GM12878 (cell line): ENCODE measurements around the gene MMP19. TPM values are rescaled to one million over a fixed set of nuclear protein-coding genes. Genes with fewer than 3 reads are reported as not detected.
A peak's percentile ranks its signal among the peaks of the same experiment; 100 is the strongest.

Source experiments
- ATAC-seq: fragments of 200-7000 bp; cut with Tn5 transposase; 3 replicates; pipeline ENCODE4 v1.9.1; 2020; ENCODE audit warnings: mild to moderate bottlenecking, moderate library complexity
- BruUV-seq: library from RNA; stranded (reverse); fragments of 400-500 nt; replicated peaks from 2 replicates; lab custom pipeline; 2021; lab: Mats Ljungman, UMichigan
- CTCF ChIA-PET: fragments of 300-600 bp; sonication (Branson Sonifier 250); formaldehyde crosslinking; extraction: SDS; loops from one replicate; lab custom pipeline; 2021; ENCODE audit warnings: inconsistent platforms; lab: Yijun Ruan, JAX
- POLR2A ChIA-PET: fragments of 350-600 bp; formaldehyde crosslinking; extraction: SDS; loops from one replicate; lab custom pipeline; 2021; ENCODE audit warnings: inconsistent platforms; lab: Charles Lee
- RAD21 ChIA-PET: fragments of 300-600 bp; sonication (Branson Sonifier 250); formaldehyde crosslinking; loops from one replicate; lab custom pipeline; 2023; ENCODE audit warnings: antibody characterized with exemption; ENCODE audit not compliant: unreplicated experiment; lab: Charles Lee
- SMC1A ChIA-PET: fragments of 300-600 bp; sonication (Branson Sonifier 250); formaldehyde crosslinking; loops from one replicate; lab custom pipeline; 2023; ENCODE audit not compliant: unreplicated experiment, uncharacterized antibody; lab: Charles Lee
- DNase-seq: peaks from one replicate; pipeline ENCODE4 v3.0.0-alpha.2; 2011; ENCODE audit warnings: low read depth, low spot score
- FAIRE-seq: peaks from 3 replicates; lab custom pipeline; 2011; peaks lifted over from hg19 to GRCh38; lab: Jason Lieb, UNC
- H2AFZ ChIP-seq: 2 replicates; pipeline ENCODE4 v1.6.0; 2011; ENCODE audit warnings: low read depth, low read length, control low read depth; ENCODE audit not compliant: control insufficient read depth
- H3K27ac ChIP-seq: 2 replicates; pipeline ENCODE4 v1.5.1; 2011; ENCODE audit warnings: control low read depth; ENCODE audit not compliant: control insufficient read depth, insufficient read depth
- H3K27me3 ChIP-seq, 2 experiments: replicated peaks in 1 of 2; 2 replicates each; pipeline versions ENCODE4 v1.6.0 to v1.6.1; 2011; ENCODE audit warnings: low read length in 1 of 2; ENCODE audit not compliant: control insufficient read depth in 2 of 2, insufficient read depth in 2 of 2
- H3K36me3 ChIP-seq, 2 experiments: 2 replicates each; pipeline ENCODE4 v1.5.1; 2011; ENCODE audit warnings: low read length in 1 of 2; ENCODE audit not compliant: control insufficient read depth in 2 of 2, insufficient read depth in 2 of 2
- H3K4me1 ChIP-seq: 2 replicates; pipeline ENCODE4 v1.6.1; 2011; ENCODE audit warnings: mild to moderate bottlenecking, low read length, moderate library complexity, mixed read lengths; ENCODE audit not compliant: control insufficient read depth, insufficient read depth
- H3K4me2 ChIP-seq: 2 replicates; pipeline ENCODE4 v1.6.0; 2011; ENCODE audit warnings: control low read depth; ENCODE audit not compliant: control insufficient read depth, insufficient read depth
- H3K4me3 ChIP-seq: fragments of 200-600 bp; sonication (generic); 2 replicates; pipeline ENCODE4 v1.5.1; 2016
- H3K79me2 ChIP-seq: 2 replicates; pipeline ENCODE4 v1.6.0; 2011; ENCODE audit warnings: low read length; ENCODE audit not compliant: control insufficient read depth, insufficient read depth
- H3K9ac ChIP-seq: 2 replicates; pipeline ENCODE4 v1.8.0; 2011; ENCODE audit warnings: low read length, control low read depth, mixed read lengths; ENCODE audit not compliant: control insufficient read depth, insufficient read depth
- H3K9me3 ChIP-seq: replicated peaks from 3 replicates; pipeline ENCODE4 v1.5.1; 2011; ENCODE audit warnings: mild to moderate bottlenecking, low read length; ENCODE audit not compliant: control insufficient read depth, insufficient read depth
- H4K20me1 ChIP-seq: 2 replicates; pipeline ENCODE4 v1.6.0; 2011; ENCODE audit not compliant: control insufficient read depth, insufficient read depth
- ATF7 ChIP-seq: fragments of 450-650 bp; IDR thresholded peaks from 2 replicates; pipeline ENCODE4 v1.6.1; 2016; ENCODE audit warnings: low read depth, mild to moderate bottlenecking
- DPF2 ChIP-seq: fragments of 450-650 bp; IDR thresholded peaks from 2 replicates; pipeline ENCODE4 v1.6.1; 2017; ENCODE audit warnings: mild to moderate bottlenecking
- GABPA ChIP-seq: IDR thresholded peaks from 2 replicates; pipeline ENCODE4 v1.6.1; 2014; ENCODE audit warnings: antibody characterized with exemption, low read depth, mild to moderate bottlenecking, inconsistent platforms
- IKZF1 ChIP-seq: fragments of 450-650 bp; conservative IDR thresholded peaks from 2 replicates; pipeline ENCODE4 v1.6.1; 2017; ENCODE audit warnings: antibody characterized with exemption, mild to moderate bottlenecking
- IKZF2 ChIP-seq, 2 experiments: fragments of 450-650 bp; IDR thresholded peaks; 2 replicates each; pipeline ENCODE4 v1.6.1; 2017; ENCODE audit warnings: mild to moderate bottlenecking in 2 of 2, moderate library complexity in 2 of 2
- MEF2B ChIP-seq: fragments of 450-650 bp; IDR thresholded peaks from 2 replicates; pipeline ENCODE4 v1.6.1; 2018; ENCODE audit warnings: mild to moderate bottlenecking, moderate library complexity; ENCODE audit not compliant: partially characterized antibody, poor library complexity, severe bottlenecking
- MXI1 ChIP-seq: fragments of 150-350 bp; IDR thresholded peaks from 2 replicates; pipeline ENCODE4 v1.6.1; 2011; ENCODE audit warnings: low read depth, mild to moderate bottlenecking, inconsistent platforms, low read length, improper control_type of control experiment
- PAX8 ChIP-seq: fragments of 450-650 bp; IDR thresholded peaks from 2 replicates; pipeline ENCODE4 v1.6.1; 2017; ENCODE audit warnings: mild to moderate bottlenecking, moderate library complexity
- POLR2A ChIP-seq: IDR thresholded peaks from 2 replicates; pipeline ENCODE4 v1.6.1; 2011; ENCODE audit warnings: low read depth, mild to moderate bottlenecking, low read length
- RUNX3 ChIP-seq: IDR thresholded peaks from 2 replicates; pipeline ENCODE4 v1.6.1; 2012; ENCODE audit warnings: low read length, inconsistent platforms
- SUZ12 ChIP-seq: fragments of 200-600 bp; sonication (generic); IDR thresholded peaks from one replicate; pipeline ENCODE4 v1.6.1; 2018; ENCODE audit warnings: antibody characterized with exemption, mild to moderate bottlenecking; ENCODE audit not compliant: unreplicated experiment
- TAF1 ChIP-seq: IDR thresholded peaks from 2 replicates; pipeline ENCODE4 v1.6.1; 2011; ENCODE audit warnings: mild to moderate bottlenecking, low read depth, low read length, borderline replicate concordance
- ZNF217 ChIP-seq: fragments of 450-650 bp; IDR thresholded peaks from 2 replicates; pipeline ENCODE4 v1.6.1; 2017; ENCODE audit warnings: antibody characterized with exemption, mild to moderate bottlenecking
- ZNF274 ChIP-seq: IDR thresholded peaks from one replicate; pipeline ENCODE4 v1.8.0; 2011; ENCODE audit not compliant: insufficient read length, insufficient read depth
- WGBS: methylation state at CpG from one replicate; pipeline ENCODE4 v1.1.6; 2016; ENCODE audit warnings: low lambda C conversion rate; ENCODE audit not compliant: insufficient replicate concordance, insufficient coverage; ENCODE audit errors: missing lambda C conversion rate; 5-methylcytosine and 5-hydroxymethylcytosine counted together
- in situ Hi-C: fragments of 300-500 bp; cut with MboI; formaldehyde crosslinking; loops from 9 replicates; pipeline ENCODE4 v1.14.3; 2018; ENCODE audit warnings: mixed read lengths
- intact Hi-C: fragments of 100-400 bp; cut with micrococcal nuclease; formaldehyde crosslinking; loops from one replicate; pipeline ENCODE4 v1.14.2; 2022; ENCODE audit not compliant: unreplicated experiment
- polyA plus RNA-seq, 11 experiments: library from polyadenylated mRNA; depleted of rRNA in 4 of 11; unstranded in 6 of 11; stranded (reverse) in 5 of 11; fragments of >200 nt; fragmentation: Nextera tagmentation in 4 of 11; fragmentation: Illumina TruSeq in 1 of 11; extraction: Ambion mirVana in 4 of 11; extraction: Trizol in 1 of 11; gene quantifications; 1 replicate in 1 of 11; 2 replicates in 10 of 11; pipeline versions ENCODE4 v1.2.1 to v1.2.3, GENCODE V29; 2011 to 2016; ENCODE audit warnings: inconsistent platforms in 2 of 11, missing spikeins in 2 of 11, low read depth in 1 of 11
- total RNA-seq, 4 experiments: library from RNA; depleted of rRNA in 3 of 4; stranded (reverse); fragments of >200 nt in 3 of 4; fragmentation: Illumina TruSeq in 1 of 4; extraction: Trizol in 1 of 4; gene quantifications; 2 replicates each; pipeline versions ENCODE4 v1.2.1 to v1.2.3, GENCODE V29; 2013 to 2021
- TF ChIP-seq, protein P1 (sequence below): fragments of 150-350 bp; IDR thresholded peaks from 2 replicates; pipeline ENCODE4 v1.6.1; 2016; ENCODE audit warnings: low read depth, low read length
- TF ChIP-seq, protein P2 (sequence below): fragments of 450-650 bp; IDR thresholded peaks from 2 replicates; pipeline ENCODE4 v1.6.1; 2017; ENCODE audit warnings: low read depth, mild to moderate bottlenecking, moderate library complexity
- TF ChIP-seq, protein P3 (sequence below): fragments of 150-350 bp; IDR thresholded peaks from 2 replicates; pipeline ENCODE4 v1.6.1; 2014; ENCODE audit warnings: mild to moderate bottlenecking, low read depth, low read length

MMP19 gene
- total and polyA plus RNA-seq, 10 of the 15 experiments (the other 5 are each of a cell fraction or from before 2014, with no cell fraction given) = 0.03 to 0.04 (median 0.04) TPM; not detected in 7

- peak; percentile 98 for ATAC-seq
- H3K9me3 ChIP-seq = no peaks in the 10 kb centered on the region
- H3K4me3 ChIP-seq = peak within 1 kb of the TSS; percentile 85
- peak; percentile 99 for FAIRE-seq
- intact Hi-C loops (loop anchor here (2.0 kb wide), 2 partner anchors 79 to 109 kb away; partner anchors contain the start of gene PYM1), in situ Hi-C loops (no loop called here)
- no peaks in the 10 kb centered on the region for H3K27me3 ChIP-seq
- no peaks in the 10 kb centered on the region for H4K20me1 ChIP-seq
- BruUV-seq = no TSS peak
- peak within 1 kb of the TSS; percentile 69 for H3K4me2 ChIP-seq
- H2AFZ ChIP-seq = peak within 1 kb of the TSS; percentile 97
- H3K27ac ChIP-seq = peak within 1 kb of the TSS; percentile 92
- H3K79me2 ChIP-seq = peaks cover 59% of the 10 kb centered on the region
- peak within 1 kb of the TSS; percentile 86 for H3K9ac ChIP-seq
- peaks cover 10% of the 10 kb centered on the region; the same call in 1 of the 2 replicates for H3K4me1 ChIP-seq
- DNase-seq = peak; percentile 100
- 2% methylated on average over 38 of the region's 38 CpGs for WGBS
- SMC1A ChIA-PET = interaction anchor here (0.5 to 6.4 kb wide), 26 partner anchors 9 to 405 kb away, joined by 3 to 41 read pairs (median 4); partner anchors contain the start of genes DNAJC14, GDF11, PYM1 and RAB5B
- POLR2A ChIA-PET = interaction anchor here (0.5 to 6.5 kb wide), 22 partner anchors 9 to 1564 kb away, joined by 3 to 103 read pairs (median 5); partner anchors contain the start of genes CD63, DGKA, DNAJC14 and PA2G4
- peaks cover 5 to 27% of the 10 kb centered on the region in 2 experiments for H3K36me3 ChIP-seq
- RAD21 ChIA-PET = interaction anchor here (0.6 to 4.2 kb wide), 26 partner anchors 9 to 1659 kb away, joined by 3 to 36 read pairs (median 5); partner anchors contain the start of genes CD63, DGKA, DNAJC14 and GDF11
- CTCF ChIA-PET = interaction anchor here (0.6 to 7.2 kb wide), 26 partner anchors 9 to 827 kb away, joined by 3 to 89 read pairs (median 4); partner anchors contain the start of genes DNAJC14, PA2G4, PYM1 and RAB5B
- TF ChIP-seq IKZF1 (peak; percentile 44; the same call in 1 of the 2 replicates), GABPA (peak; percentile 89), DPF2 (peak; percentile 83; the same call in 1 of the 2 replicates), MEF2B (no peak), TAF1 (peak; percentile 89), MXI1 (peak; percentile 82), ZNF274 (no peak), SUZ12 (no peak), RUNX3 (0 out of 2 replicates have a peak, but pooled peaks have one; percentile 1), ZNF217 (no peak), IKZF2 (IDR thresholded peaks at IDR 0.05) (peak in 1 of 2 experiments; percentile 15; a peak in 1 of 4 replicates), PAX8 (peak; percentile 86; the same call in 1 of the 2 replicates), ATF7 (peak; percentile 79), POLR2A (peak; percentile 86)
- TF ChIP-seq, protein P1, sequence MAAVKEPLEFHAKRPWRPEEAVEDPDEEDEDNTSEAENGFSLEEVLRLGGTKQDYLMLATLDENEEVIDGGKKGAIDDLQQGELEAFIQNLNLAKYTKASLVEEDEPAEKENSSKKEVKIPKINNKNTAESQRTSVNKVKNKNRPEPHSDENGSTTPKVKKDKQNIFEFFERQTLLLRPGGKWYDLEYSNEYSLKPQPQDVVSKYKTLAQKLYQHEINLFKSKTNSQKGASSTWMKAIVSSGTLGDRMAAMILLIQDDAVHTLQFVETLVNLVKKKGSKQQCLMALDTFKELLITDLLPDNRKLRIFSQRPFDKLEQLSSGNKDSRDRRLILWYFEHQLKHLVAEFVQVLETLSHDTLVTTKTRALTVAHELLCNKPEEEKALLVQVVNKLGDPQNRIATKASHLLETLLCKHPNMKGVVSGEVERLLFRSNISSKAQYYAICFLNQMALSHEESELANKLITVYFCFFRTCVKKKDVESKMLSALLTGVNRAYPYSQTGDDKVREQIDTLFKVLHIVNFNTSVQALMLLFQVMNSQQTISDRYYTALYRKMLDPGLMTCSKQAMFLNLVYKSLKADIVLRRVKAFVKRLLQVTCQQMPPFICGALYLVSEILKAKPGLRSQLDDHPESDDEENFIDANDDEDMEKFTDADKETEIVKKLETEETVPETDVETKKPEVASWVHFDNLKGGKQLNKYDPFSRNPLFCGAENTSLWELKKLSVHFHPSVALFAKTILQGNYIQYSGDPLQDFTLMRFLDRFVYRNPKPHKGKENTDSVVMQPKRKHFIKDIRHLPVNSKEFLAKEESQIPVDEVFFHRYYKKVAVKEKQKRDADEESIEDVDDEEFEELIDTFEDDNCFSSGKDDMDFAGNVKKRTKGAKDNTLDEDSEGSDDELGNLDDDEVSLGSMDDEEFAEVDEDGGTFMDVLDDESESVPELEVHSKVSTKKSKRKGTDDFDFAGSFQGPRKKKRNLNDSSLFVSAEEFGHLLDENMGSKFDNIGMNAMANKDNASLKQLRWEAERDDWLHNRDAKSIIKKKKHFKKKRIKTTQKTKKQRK = peak; percentile 84
- TF ChIP-seq, protein P2, sequence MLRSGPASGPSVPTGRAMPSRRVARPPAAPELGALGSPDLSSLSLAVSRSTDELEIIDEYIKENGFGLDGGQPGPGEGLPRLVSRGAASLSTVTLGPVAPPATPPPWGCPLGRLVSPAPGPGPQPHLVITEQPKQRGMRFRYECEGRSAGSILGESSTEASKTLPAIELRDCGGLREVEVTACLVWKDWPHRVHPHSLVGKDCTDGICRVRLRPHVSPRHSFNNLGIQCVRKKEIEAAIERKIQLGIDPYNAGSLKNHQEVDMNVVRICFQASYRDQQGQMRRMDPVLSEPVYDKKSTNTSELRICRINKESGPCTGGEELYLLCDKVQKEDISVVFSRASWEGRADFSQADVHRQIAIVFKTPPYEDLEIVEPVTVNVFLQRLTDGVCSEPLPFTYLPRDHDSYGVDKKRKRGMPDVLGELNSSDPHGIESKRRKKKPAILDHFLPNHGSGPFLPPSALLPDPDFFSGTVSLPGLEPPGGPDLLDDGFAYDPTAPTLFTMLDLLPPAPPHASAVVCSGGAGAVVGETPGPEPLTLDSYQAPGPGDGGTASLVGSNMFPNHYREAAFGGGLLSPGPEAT = peak; percentile 62
- TF ChIP-seq, protein P3, sequence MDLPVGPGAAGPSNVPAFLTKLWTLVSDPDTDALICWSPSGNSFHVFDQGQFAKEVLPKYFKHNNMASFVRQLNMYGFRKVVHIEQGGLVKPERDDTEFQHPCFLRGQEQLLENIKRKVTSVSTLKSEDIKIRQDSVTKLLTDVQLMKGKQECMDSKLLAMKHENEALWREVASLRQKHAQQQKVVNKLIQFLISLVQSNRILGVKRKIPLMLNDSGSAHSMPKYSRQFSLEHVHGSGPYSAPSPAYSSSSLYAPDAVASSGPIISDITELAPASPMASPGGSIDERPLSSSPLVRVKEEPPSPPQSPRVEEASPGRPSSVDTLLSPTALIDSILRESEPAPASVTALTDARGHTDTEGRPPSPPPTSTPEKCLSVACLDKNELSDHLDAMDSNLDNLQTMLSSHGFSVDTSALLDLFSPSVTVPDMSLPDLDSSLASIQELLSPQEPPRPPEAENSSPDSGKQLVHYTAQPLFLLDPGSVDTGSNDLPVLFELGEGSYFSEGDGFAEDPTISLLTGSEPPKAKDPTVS = no peak
Measured at GRCh38 chr12:55817345-55818139, 25.2 kb downstream of the MMP19 start, which contains the start of the genes ORMDL2 and SARNP. TSS of gene ORMDL2 (plus strand) at chr12:55818041. CDS start at chr12:55819000, 959 bp downstream. TSS of gene SARNP (minus strand) at chr12:55817724. CDS start at chr12:55817701, 23 bp downstream.
